Thyroid gland (tissue), 4 donors: ENCODE data around the gene SLITRK1. TPM values are rescaled to one million over a fixed set of nuclear protein-coding genes. Genes with fewer than 3 reads are reported as not detected.

Experiments
- DNase-seq, 2 donors: peaks; one replicate each; pipeline ENCODE4 v3.0.0-alpha.2; 2019
- H3K27ac ChIP-seq, 3 donors: fragments of 200-600 bp; sonication (generic); 1 replicate in 2 of 3; 2 replicates in 1 of 3; pipeline ENCODE4 v1.5.1; 2016 to 2019; ENCODE audit warnings: mild to moderate bottlenecking in 1 of 3, moderate library complexity in 1 of 3
- H3K27me3 ChIP-seq: fragments of 200-600 bp; sonication (generic); one replicate; pipeline ENCODE4 v1.5.1; 2019
- H3K36me3 ChIP-seq, 2 donors: fragments of 200-600 bp; sonication (generic); one replicate each; pipeline ENCODE4 v1.5.1; 2016 to 2019
- H3K4me1 ChIP-seq, 2 donors: fragments of 200-600 bp; sonication (generic); one replicate each; pipeline ENCODE4 v1.5.1; 2017 to 2019
- H3K4me3 ChIP-seq, 3 donors: fragments of 200-600 bp; sonication (generic); replicated peaks in 1 of 3; 1 replicate in 2 of 3; 2 replicates in 1 of 3; pipeline ENCODE4 v1.5.1; 2016; ENCODE audit warnings: mild to moderate bottlenecking in 1 of 3
- H3K9me3 ChIP-seq: fragments of 200-600 bp; sonication (generic); one replicate; pipeline ENCODE4 v1.5.1; 2017
- POLR2A ChIP-seq, 2 donors: fragments of 450-650 bp; IDR thresholded peaks; one replicate each; pipeline ENCODE4 v1.6.1; 2017; ENCODE audit warnings: antibody characterized with exemption in 2 of 2, mild to moderate bottlenecking in 2 of 2, moderate library complexity in 1 of 2
- WGBS, 2 donors: methylation state at CpG; one replicate each; pipeline ENCODE4 v1.1.5; 2017; 5-methylcytosine and 5-hydroxymethylcytosine counted together
- intact Hi-C: fragments of 100-400 bp; cut with DNase I; formaldehyde crosslinking; loops from one replicate; pipeline ENCODE4 v1.15.1; 2023
- total RNA-seq, 4 donors: library from RNA; depleted of rRNA; stranded (reverse); fragments of >200 nt; gene quantifications; one replicate each; pipeline ENCODE4 v1.2.3, GENCODE V29; 2016
- TF ChIP-seq, protein P1 (sequence below), 6 experiments: fragments of 200-600 bp in 3 of 6; fragments of 450-650 bp in 3 of 6; sonication (generic) in 3 of 6; IDR thresholded peaks; one replicate each; pipeline ENCODE4 v1.5.1; 2016 to 2019; ENCODE audit warnings: antibody characterized with exemption in 6 of 6, mild to moderate bottlenecking in 2 of 6, inconsistent platforms in 1 of 6, moderate library complexity in 1 of 6

The SLITRK1 gene
- total RNA-seq, 4 donors from 2014 or later = not detected

DNA sequence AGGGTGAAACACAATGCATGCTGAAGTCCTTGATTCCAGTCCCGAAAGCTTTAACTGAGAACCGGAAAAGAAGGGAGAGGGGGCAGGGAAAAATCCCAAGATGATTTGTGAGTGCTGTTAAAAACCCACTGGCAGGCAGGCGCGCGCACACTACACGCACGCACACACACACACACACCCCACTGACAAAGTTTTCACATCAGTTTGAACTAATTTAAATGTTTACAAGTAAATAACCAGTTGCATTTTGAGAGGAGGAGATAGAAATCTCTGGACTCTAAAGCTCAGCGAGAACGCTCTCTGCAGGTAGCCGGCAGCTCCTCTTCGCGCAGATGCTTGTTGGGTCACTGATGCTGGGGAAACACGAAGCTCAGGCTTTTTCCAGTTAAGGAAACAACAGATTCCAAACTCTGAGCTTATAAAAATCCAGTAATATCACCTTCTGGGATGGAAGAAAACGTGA lies 818 bp upstream of the SLITRK1 start:
- Histone ChIP-seq H3K36me3 (no peaks in the 10 kb centered on the region), H3K27ac (no peak overlapping the region), H3K9me3 (no peaks in the 10 kb centered on the region), H3K4me1 (no peaks in the 10 kb centered on the region), H3K4me3 (no peak overlapping the region), H3K27me3 (no peaks in the 10 kb centered on the region)
- DNase-seq = no peak
- intact Hi-C loops = no loop called here
- 3 to 6% methylated on average over 14 of the region's 14 CpGs for WGBS, 2 donors
- TF ChIP-seq, protein P1, sequence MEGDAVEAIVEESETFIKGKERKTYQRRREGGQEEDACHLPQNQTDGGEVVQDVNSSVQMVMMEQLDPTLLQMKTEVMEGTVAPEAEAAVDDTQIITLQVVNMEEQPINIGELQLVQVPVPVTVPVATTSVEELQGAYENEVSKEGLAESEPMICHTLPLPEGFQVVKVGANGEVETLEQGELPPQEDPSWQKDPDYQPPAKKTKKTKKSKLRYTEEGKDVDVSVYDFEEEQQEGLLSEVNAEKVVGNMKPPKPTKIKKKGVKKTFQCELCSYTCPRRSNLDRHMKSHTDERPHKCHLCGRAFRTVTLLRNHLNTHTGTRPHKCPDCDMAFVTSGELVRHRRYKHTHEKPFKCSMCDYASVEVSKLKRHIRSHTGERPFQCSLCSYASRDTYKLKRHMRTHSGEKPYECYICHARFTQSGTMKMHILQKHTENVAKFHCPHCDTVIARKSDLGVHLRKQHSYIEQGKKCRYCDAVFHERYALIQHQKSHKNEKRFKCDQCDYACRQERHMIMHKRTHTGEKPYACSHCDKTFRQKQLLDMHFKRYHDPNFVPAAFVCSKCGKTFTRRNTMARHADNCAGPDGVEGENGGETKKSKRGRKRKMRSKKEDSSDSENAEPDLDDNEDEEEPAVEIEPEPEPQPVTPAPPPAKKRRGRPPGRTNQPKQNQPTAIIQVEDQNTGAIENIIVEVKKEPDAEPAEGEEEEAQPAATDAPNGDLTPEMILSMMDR (IDR thresholded peaks at IDR 0.05) = no peak
- TF ChIP-seq POLR2A (IDR thresholded peaks at IDR 0.05) = no peak

DNA sequence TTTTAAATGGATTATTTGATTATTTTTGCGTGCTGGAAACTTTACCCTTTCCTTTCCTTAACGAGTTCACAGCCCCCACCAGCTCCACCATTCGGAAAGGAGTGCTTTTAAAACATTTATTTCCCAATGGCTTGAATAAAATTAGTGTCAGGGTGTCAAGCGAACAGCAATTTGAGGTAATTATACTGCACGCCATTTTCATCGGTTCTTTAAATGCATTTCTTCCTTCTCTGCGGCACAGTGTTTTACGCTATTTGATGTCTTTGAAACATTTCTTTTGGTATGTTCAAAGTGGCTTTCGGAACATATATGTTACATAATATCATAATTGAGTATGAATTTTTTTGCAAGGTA lies 309 bp upstream of the SLITRK1 start:
- H3K4me1 ChIP-seq = no peaks in the 10 kb centered on the region
- intact Hi-C loops = no loop called here
- TF ChIP-seq, protein P1 (IDR thresholded peaks at IDR 0.05) = no peak
- no peak for TF ChIP-seq POLR2A (IDR thresholded peaks at IDR 0.05)
- H3K27me3 ChIP-seq = no peaks in the 10 kb centered on the region
- DNase-seq = no peak
- WGBS, 2 donors = 7 to 10% methylated on average over 9 of the region's 9 CpGs
- no peaks in the 10 kb centered on the region for H3K36me3 ChIP-seq
- H3K4me3 ChIP-seq = no peak overlapping the region
- H3K27ac ChIP-seq = no peak overlapping the region
- no peaks in the 10 kb centered on the region for H3K9me3 ChIP-seq

DNA sequence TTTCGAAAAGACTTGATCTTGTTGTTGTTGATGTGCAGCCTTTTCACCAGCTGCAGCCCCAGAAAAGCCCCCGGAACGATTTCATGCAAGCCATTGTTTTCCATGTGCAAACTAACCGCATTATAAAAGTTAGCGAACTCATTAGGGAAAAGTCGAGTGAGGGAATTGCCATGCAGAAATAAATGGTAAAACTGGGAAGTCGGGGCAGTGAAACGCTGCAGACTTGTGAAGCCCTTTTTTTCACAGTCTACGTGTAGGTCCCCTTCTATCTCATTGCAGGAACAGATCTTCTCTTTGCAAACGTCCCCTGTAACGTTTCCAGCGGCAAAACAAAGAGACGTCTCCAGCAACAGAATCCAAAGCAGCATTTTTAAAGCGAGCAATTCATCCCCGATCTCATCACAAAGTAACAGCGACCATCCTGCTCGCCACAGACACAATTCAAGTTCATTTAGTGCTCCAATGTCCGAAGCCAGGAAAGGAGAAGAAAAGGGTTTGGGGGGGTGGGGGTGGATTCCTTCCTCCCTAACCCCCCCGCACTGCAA lies 1.1 kb downstream of the SLITRK1 start:
- TF ChIP-seq, protein P1 (IDR thresholded peaks at IDR 0.05) = no peak
- no peak for TF ChIP-seq POLR2A (IDR thresholded peaks at IDR 0.05)
- Histone ChIP-seq H3K4me3 (no peak overlapping the region), H3K9me3 (no peaks in the 10 kb centered on the region), H3K27me3 (no peaks in the 10 kb centered on the region), H3K27ac (no peak overlapping the region), H3K4me1 (no peaks in the 10 kb centered on the region), H3K36me3 (no peaks in the 10 kb centered on the region)
- intact Hi-C loops = no loop called here
- DNase-seq = no peak
- 3 to 4% methylated on average over 19 of the region's 19 CpGs for WGBS, 2 donors

DNA sequence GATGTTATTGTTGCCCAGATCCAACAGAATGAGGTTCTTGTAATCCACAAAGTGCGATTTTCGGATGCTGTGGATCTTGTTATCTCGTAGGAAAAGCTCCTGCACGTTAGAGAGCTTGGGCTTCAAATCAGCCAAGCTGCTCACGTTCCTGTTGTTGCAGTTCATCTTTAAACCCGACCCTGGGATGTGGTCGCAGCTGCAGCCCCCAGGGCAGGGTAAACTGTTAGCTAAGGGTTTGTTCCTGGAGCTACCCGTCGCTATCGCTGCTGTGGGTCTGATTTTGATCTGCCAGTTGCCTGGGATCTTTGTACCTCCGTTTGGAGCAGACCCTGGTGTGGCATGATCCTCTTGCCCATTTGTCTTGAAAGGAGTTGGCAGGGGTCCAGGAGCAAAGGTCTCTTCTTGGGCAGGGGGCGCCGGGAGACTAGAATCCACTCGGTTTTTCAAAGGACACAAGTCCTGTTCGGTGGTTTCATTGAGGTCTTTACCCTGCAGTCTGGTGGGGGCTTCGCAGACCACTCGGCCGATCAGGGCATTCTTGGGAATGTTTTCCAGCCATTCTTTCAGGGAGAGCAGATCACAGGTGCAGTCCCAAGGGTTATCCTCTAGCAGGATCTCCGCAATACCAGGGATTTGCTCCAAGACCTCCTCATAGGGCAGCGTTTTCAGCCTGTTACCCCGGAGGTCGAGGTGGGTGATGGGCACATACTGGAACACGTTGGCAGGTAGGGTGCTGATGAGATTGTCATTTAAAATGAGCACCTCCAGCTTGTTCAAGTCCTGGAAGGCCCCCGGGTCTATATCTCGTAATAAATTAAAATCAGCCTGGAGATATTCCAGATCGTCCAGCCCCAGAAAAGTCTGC lies 1.8 kb downstream of the SLITRK1 start:
- no peak overlapping the region for H3K4me3 ChIP-seq
- DNase-seq = no peak
- TF ChIP-seq, protein P1 (IDR thresholded peaks at IDR 0.05) = no peak
- TF ChIP-seq POLR2A (IDR thresholded peaks at IDR 0.05) = no peak
- 4 to 5% methylated on average over 26 of the region's 26 CpGs for WGBS, 2 donors
- no peak overlapping the region for H3K27ac ChIP-seq
- no peaks in the 10 kb centered on the region for H3K9me3 ChIP-seq
- no peaks in the 10 kb centered on the region for H3K4me1 ChIP-seq
- intact Hi-C loops = no loop called here
- H3K27me3 ChIP-seq = no peaks in the 10 kb centered on the region
- no peaks in the 10 kb centered on the region for H3K36me3 ChIP-seq
